HCT116 (cell line): ENCODE data around the gene CAPZB. TPM values are rescaled to one million over a fixed set of nuclear protein-coding genes. Genes with fewer than 3 reads are reported as not detected.

Experiments
- ATAC-seq: fragments of 200-7000 bp; cut with Tn5 transposase; 2 replicates; pipeline ENCODE4 v1.9.1; 2020; ENCODE audit warnings: mild to moderate bottlenecking, moderate library complexity
- BruUV-seq: library from RNA; stranded (reverse); fragments of 400-500 nt; replicated peaks from 2 replicates; lab custom pipeline; 2021; lab: Mats Ljungman, UMichigan
- CTCF ChIA-PET: fragments of 300-600 bp; sonication (Branson Sonifier 250); formaldehyde crosslinking; loops from one replicate; lab custom pipeline; 2021; ENCODE audit warnings: antibody characterized with exemption; lab: Charles Lee
- POLR2A ChIA-PET: fragments of 300-600, 350-600 bp; sonication (Branson Sonifier 250); formaldehyde crosslinking; loops from one replicate; lab custom pipeline; 2021; ENCODE audit warnings: antibody characterized with exemption; lab: Charles Lee
- RAD21 ChIA-PET, 2 experiments: fragments of 300-600 bp; sonication (Branson Sonifier 250); formaldehyde crosslinking; loops; one replicate each; lab custom pipeline; 2023; ENCODE audit warnings: low total read pairs in 2 of 2; ENCODE audit not compliant: uncharacterized antibody in 2 of 2, unreplicated experiment in 2 of 2, low non-redundant PET in 1 of 2; lab: Charles Lee
- DNase-seq: peaks from one replicate; pipeline ENCODE4 v3.0.0-alpha.2; 2010; ENCODE audit warnings: low read depth, low spot score
- H2AFZ ChIP-seq: fragments of 200-600 bp; shearing (Covaris generic), sonication (generic); 2 replicates; pipeline ENCODE4 v1.6.1; 2017; ENCODE audit warnings: low read depth, mixed run types, mixed read lengths, antibody characterized with exemption, low read length; ENCODE audit not compliant: poor library complexity, severe bottlenecking
- H3K27ac ChIP-seq: 2 replicates; pipeline ENCODE4 v1.5.1; 2012; ENCODE audit warnings: low read depth, low read length
- H3K27me3 ChIP-seq: fragments of 200-600 bp; sonication (generic); 2 replicates; pipeline ENCODE4 v1.6.1; 2016; ENCODE audit warnings: mixed run types, low read length, mixed read lengths; ENCODE audit not compliant: insufficient read depth
- H3K36me3 ChIP-seq, 2 experiments: fragments of 200-500 bp in 1 of 2; fragments of 200-600 bp in 1 of 2; sonication (Bioruptor generic) in 1 of 2; sonication (generic) in 1 of 2; 2 replicates each; pipeline versions ENCODE4 v1.5.1 to v1.6.1; 2014 to 2016; ENCODE audit warnings: low read length in 2 of 2, inconsistent platforms in 1 of 2, mixed read lengths in 1 of 2, mixed run types in 1 of 2; ENCODE audit not compliant: insufficient read depth in 2 of 2, control insufficient read depth in 1 of 2
- H3K4me1 ChIP-seq, 2 experiments: fragments of 200-600 bp in 1 of 2; sonication (generic) in 1 of 2; 2 replicates each; pipeline versions ENCODE4 v1.5.1 to v1.6.1; 2012 to 2017; ENCODE audit warnings: low read length in 2 of 2, inconsistent platforms in 1 of 2, mild to moderate bottlenecking in 1 of 2, mixed read lengths in 1 of 2, mixed run types in 1 of 2, moderate library complexity in 1 of 2; ENCODE audit not compliant: insufficient read depth in 2 of 2, control insufficient read depth in 1 of 2
- H3K4me2 ChIP-seq: fragments of 200-600 bp; sonication (generic); 2 replicates; pipeline ENCODE4 v1.6.1; 2017; ENCODE audit warnings: mixed run types, low read length, mixed read lengths
- H3K4me3 ChIP-seq, 2 experiments: fragments of 200-600 bp in 1 of 2; sonication (generic) in 1 of 2; replicated peaks in 1 of 2; 2 replicates each; pipeline ENCODE4 v1.5.1; 2011 to 2016; ENCODE audit warnings: low read length in 2 of 2, control low read depth in 1 of 2, low read depth in 1 of 2, mild to moderate bottlenecking in 1 of 2, mixed read lengths in 1 of 2, mixed run types in 1 of 2
- H3K79me2 ChIP-seq: fragments of 200-600 bp; sonication (generic); 2 replicates; pipeline ENCODE4 v1.6.1; 2017; ENCODE audit warnings: mild to moderate bottlenecking, mixed run types, low read length, moderate library complexity, mixed read lengths; ENCODE audit not compliant: insufficient read depth
- H3K9ac ChIP-seq: fragments of 200-600 bp; sonication (generic); 2 replicates; pipeline ENCODE4 v1.6.1; 2016; ENCODE audit warnings: low read length, mixed read lengths
- H3K9me2 ChIP-seq: fragments of 200-600 bp; sonication (generic), shearing (Covaris generic); 2 replicates; pipeline ENCODE4 v1.6.1; 2017; ENCODE audit warnings: mixed run types, mild to moderate bottlenecking, moderate library complexity; ENCODE audit not compliant: insufficient read depth
- H3K9me3 ChIP-seq, 2 experiments: fragments of 200-500 bp in 1 of 2; fragments of 200-600 bp in 1 of 2; sonication (Bioruptor generic) in 1 of 2; sonication (generic) in 1 of 2; 2 replicates each; pipeline ENCODE4 v1.6.1; 2014 to 2017; ENCODE audit warnings: low read length in 2 of 2, mixed read lengths in 2 of 2, inconsistent platforms in 1 of 2, low read depth in 1 of 2, mild to moderate bottlenecking in 1 of 2, mixed run types in 1 of 2, moderate library complexity in 1 of 2; ENCODE audit not compliant: control insufficient read depth in 1 of 2, insufficient read depth in 1 of 2
- H4K20me1 ChIP-seq: fragments of 200-600 bp; sonication (generic), shearing (Covaris generic); 2 replicates; pipeline ENCODE4 v1.6.1; 2017; ENCODE audit warnings: mixed run types, mild to moderate bottlenecking, moderate library complexity; ENCODE audit not compliant: insufficient read depth
- EGR1 ChIP-seq: IDR thresholded peaks from 2 replicates; pipeline ENCODE4 v1.6.1; 2012; ENCODE audit warnings: low read depth
- EZH2 ChIP-seq: fragments of 200-600 bp; sonication (generic); IDR thresholded peaks from 2 replicates; pipeline ENCODE4 v1.6.1; 2017; ENCODE audit warnings: antibody characterized with exemption, mixed run types
- TCF7L2 ChIP-seq: IDR thresholded peaks from 2 replicates; pipeline ENCODE4 v1.7.0; 2011; ENCODE audit warnings: borderline replicate concordance, inconsistent platforms; ENCODE audit not compliant: insufficient read depth, insufficient read length; ENCODE audit errors: extremely low read depth
- ZFX ChIP-seq: fragments of 450-650 bp; IDR thresholded peaks from 2 replicates; pipeline ENCODE4 v1.6.1; 2017
- intact Hi-C: fragments of 100-400 bp; cut with micrococcal nuclease; formaldehyde crosslinking; loops from 2 replicates; pipeline ENCODE4 v1.10.0; 2022
- total RNA-seq: library from RNA; stranded (reverse); gene quantifications from one replicate; pipeline ENCODE4 v1.2.1, GENCODE V29; 2021; ENCODE audit not compliant: unreplicated experiment
- TF ChIP-seq, protein P1 (sequence below): IDR thresholded peaks from 2 replicates; pipeline ENCODE4 v1.6.1; 2012
- TF ChIP-seq, protein P2 (sequence below), 3 experiments: fragments of 200-600 bp in 1 of 3; sonication (generic) in 1 of 3; IDR thresholded peaks in 2 of 3; conservative IDR thresholded peaks in 1 of 3; 2 replicates each; pipeline ENCODE4 v1.5.1; 2012 to 2017; ENCODE audit warnings: low read depth in 2 of 3, low read length in 2 of 3, antibody characterized with exemption in 1 of 3, borderline replicate concordance in 1 of 3, control low read depth in 1 of 3, mild to moderate bottlenecking in 1 of 3, mixed read lengths in 1 of 3, mixed run types in 1 of 3, moderate library complexity in 1 of 3; ENCODE audit not compliant: insufficient read depth in 1 of 3

CAPZB gene
- total RNA-seq, 1 experiment from 2014 or later = 203 TPM

- DNase-seq (no peak), ATAC-seq (peak; percentile 88)
- H3K4me2 ChIP-seq = no peak overlapping the region
- H3K9me2 ChIP-seq = no peaks in the 10 kb centered on the region
- no TSS peak for BruUV-seq
- ChIA-PET CTCF (interaction anchor here (1.0 kb wide), 1 partner anchor 12 kb away, joined by 3 read pairs; no protein-coding TSS in a partner anchor), POLR2A (no interaction called here), RAD21 (interaction anchor here in 1 of 2 experiments (0.5 kb wide), 1 partner anchor 68 kb away, joined by 3 read pairs; no protein-coding TSS in a partner anchor)
- no peaks in the 10 kb centered on the region for H3K27me3 ChIP-seq
- H3K9me3 ChIP-seq = no peaks in the 10 kb centered on the region
- H3K79me2 ChIP-seq = no peaks in the 10 kb centered on the region; the same call in 1 of the 2 replicates
- H3K4me3 ChIP-seq = no peak overlapping the region
- H3K36me3 ChIP-seq = peaks cover 5 to 22% of the 10 kb centered on the region in 2 experiments; a peak in 3 of 4 replicates
- H3K4me1 ChIP-seq = no peaks in the 10 kb centered on the region
- intact Hi-C loops = no loop called here
- no peak overlapping the region for H2AFZ ChIP-seq
- H4K20me1 ChIP-seq = no peaks in the 10 kb centered on the region
- no peak overlapping the region for H3K27ac ChIP-seq
- no peak overlapping the region for H3K9ac ChIP-seq
- TF ChIP-seq EZH2 (no peak), EGR1 (no peak), ZFX (no peak), TCF7L2 (no peak)
- TF ChIP-seq, protein P1, sequence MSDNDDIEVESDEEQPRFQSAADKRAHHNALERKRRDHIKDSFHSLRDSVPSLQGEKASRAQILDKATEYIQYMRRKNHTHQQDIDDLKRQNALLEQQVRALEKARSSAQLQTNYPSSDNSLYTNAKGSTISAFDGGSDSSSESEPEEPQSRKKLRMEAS = no peak
- TF ChIP-seq, protein P2, sequence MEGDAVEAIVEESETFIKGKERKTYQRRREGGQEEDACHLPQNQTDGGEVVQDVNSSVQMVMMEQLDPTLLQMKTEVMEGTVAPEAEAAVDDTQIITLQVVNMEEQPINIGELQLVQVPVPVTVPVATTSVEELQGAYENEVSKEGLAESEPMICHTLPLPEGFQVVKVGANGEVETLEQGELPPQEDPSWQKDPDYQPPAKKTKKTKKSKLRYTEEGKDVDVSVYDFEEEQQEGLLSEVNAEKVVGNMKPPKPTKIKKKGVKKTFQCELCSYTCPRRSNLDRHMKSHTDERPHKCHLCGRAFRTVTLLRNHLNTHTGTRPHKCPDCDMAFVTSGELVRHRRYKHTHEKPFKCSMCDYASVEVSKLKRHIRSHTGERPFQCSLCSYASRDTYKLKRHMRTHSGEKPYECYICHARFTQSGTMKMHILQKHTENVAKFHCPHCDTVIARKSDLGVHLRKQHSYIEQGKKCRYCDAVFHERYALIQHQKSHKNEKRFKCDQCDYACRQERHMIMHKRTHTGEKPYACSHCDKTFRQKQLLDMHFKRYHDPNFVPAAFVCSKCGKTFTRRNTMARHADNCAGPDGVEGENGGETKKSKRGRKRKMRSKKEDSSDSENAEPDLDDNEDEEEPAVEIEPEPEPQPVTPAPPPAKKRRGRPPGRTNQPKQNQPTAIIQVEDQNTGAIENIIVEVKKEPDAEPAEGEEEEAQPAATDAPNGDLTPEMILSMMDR (IDR thresholded peaks at IDR 0.05 in 2 of 3, conservative IDR thresholded peaks at IDR 0.05 in 1 of 3; ENCODE audit: borderline replicate concordance in 1 of 3, insufficient read depth in 1 of 3, low read depth in 2 of 3, low read length in 2 of 3) = peak in 2 of 3 experiments; percentile 53 to 54; a peak in 4 of 6 replicates
Measured at GRCh38 chr1:19374083-19374801, 111.1 kb downstream of the CAPZB start.
